ENCODE measurements around the gene AHNAK2. TPM values are rescaled to one million over a fixed set of nuclear protein-coding genes. Genes with fewer than 3 reads are reported as not detected.

Gene AHNAK2
- total and polyA plus RNA-seq, 2 donors from 2014 or later: 1.1 to 72.0 TPM

GRCh38 chr14:104969741-104970230 lies 8.4 kb downstream of the AHNAK2 start:
- Histone ChIP-seq H3K4me1 (ENCODE audit: control insufficient read depth in 2 of 3, insufficient read depth in 2 of 3, low read depth in 1 of 3, low read length in 3 of 3) (peaks cover 0 to 26% (median 0%) of the 10 kb centered on the region in 3 donors), H3K36me3 (ENCODE audit: control insufficient read depth in 2 of 3, insufficient read depth in 3 of 3, low read length in 3 of 3) (no peaks in the 10 kb centered on the region), H3K9me3 (ENCODE audit: control insufficient read depth in 2 of 3, insufficient read depth in 1 of 3, low read length in 3 of 3) (no peaks in the 10 kb centered on the region), H3K4me3 (ENCODE audit: low read length in 3 of 3) (no peak overlapping the region), H3K9ac (ENCODE audit: low read length in 3 of 3) (no peak overlapping the region), H3K27me3 (ENCODE audit: control insufficient read depth, insufficient read depth, low read length) (no peaks in the 10 kb centered on the region), H3K27ac (ENCODE audit: low read depth in 2 of 2, low read length in 2 of 2) (no peak overlapping the region)
- intact Hi-C loops (cut with DNase I): loop anchor here (10.0 kb wide), 1 partner anchor 75 kb away; no protein-coding TSS in a partner anchor
- FAIRE-seq (no peak), DNase-seq (peak in 1 of 5 donors; percentile 68)
- no peak for TF ChIP-seq CTCF (IDR thresholded peaks at IDR 0.05; ENCODE audit: borderline replicate concordance, extremely low read depth, insufficient read depth)

GRCh38 chr14:104968541-104969401 lies 9.4 kb downstream of the AHNAK2 start:
- peak; percentile 57 to 85 (median 64) for DNase-seq
- FAIRE-seq: no peak

GRCh38 chr14:104968153-104968527 lies 10.0 kb downstream of the AHNAK2 start:
- no peaks in the 10 kb centered on the region for H3K27me3 ChIP-seq (ENCODE audit: control insufficient read depth, insufficient read depth, low read length)
- TF ChIP-seq CTCF (IDR thresholded peaks at IDR 0.05; ENCODE audit: borderline replicate concordance, extremely low read depth, insufficient read depth): no peak
- peak overlapping the region in 1 of 3 donors; percentile 25 for H3K4me3 ChIP-seq (ENCODE audit: low read length in 3 of 3)
- peak; percentile 76 to 95 (median 83) for DNase-seq
- no peaks in the 10 kb centered on the region for H3K36me3 ChIP-seq (ENCODE audit: control insufficient read depth in 2 of 3, insufficient read depth in 3 of 3, low read length in 3 of 3)
- intact Hi-C loops (cut with DNase I): no loop called here
- H3K9me3 ChIP-seq (ENCODE audit: control insufficient read depth in 2 of 3, insufficient read depth in 1 of 3, low read length in 3 of 3): no peaks in the 10 kb centered on the region
- peaks cover 0 to 23% (median 0%) of the 10 kb centered on the region in 3 donors for H3K4me1 ChIP-seq (ENCODE audit: control insufficient read depth in 2 of 3, insufficient read depth in 2 of 3, low read depth in 1 of 3, low read length in 3 of 3)
- H3K27ac ChIP-seq (ENCODE audit: low read depth in 2 of 2, low read length in 2 of 2): no peak overlapping the region
- no peak for FAIRE-seq
- no peak overlapping the region for H3K9ac ChIP-seq (ENCODE audit: low read length in 3 of 3)

More at GRCh38 chr14:104968541-104969401, 9.4 kb downstream of the AHNAK2 start:
- peaks cover 0 to 23% (median 0%) of the 10 kb centered on the region in 3 donors for H3K4me1 ChIP-seq (ENCODE audit: control insufficient read depth in 2 of 3, insufficient read depth in 2 of 3, low read depth in 1 of 3, low read length in 3 of 3)
- TF ChIP-seq CTCF (IDR thresholded peaks at IDR 0.05; ENCODE audit: borderline replicate concordance, extremely low read depth, insufficient read depth): no peak
- H3K9ac ChIP-seq (ENCODE audit: low read length in 3 of 3): no peak overlapping the region
- H3K27me3 ChIP-seq (ENCODE audit: control insufficient read depth, insufficient read depth, low read length): no peaks in the 10 kb centered on the region
- H3K27ac ChIP-seq (ENCODE audit: low read depth in 2 of 2, low read length in 2 of 2): no peak overlapping the region
- intact Hi-C loops (cut with DNase I): no loop called here
- no peaks in the 10 kb centered on the region for H3K36me3 ChIP-seq (ENCODE audit: control insufficient read depth in 2 of 3, insufficient read depth in 3 of 3, low read length in 3 of 3)
- peak overlapping the region in 1 of 3 donors; percentile 25 for H3K4me3 ChIP-seq (ENCODE audit: low read length in 3 of 3)
- H3K9me3 ChIP-seq (ENCODE audit: control insufficient read depth in 2 of 3, insufficient read depth in 1 of 3, low read length in 3 of 3): no peaks in the 10 kb centered on the region
